IMR-90 (cell line): ENCODE data around the gene CCN2. TPM values are rescaled to one million over a fixed set of nuclear protein-coding genes. Genes with fewer than 3 reads are reported as not detected.
A peak's percentile ranks its signal among the peaks of the same experiment; 100 is the strongest.

Source experiments
- ATAC-seq: fragments of 200-7000 bp; cut with Tn5 transposase; 2 replicates; pipeline ENCODE4 v1.9.1; 2020; ENCODE audit warnings: low read depth, mild to moderate bottlenecking, moderate library complexity
- BruUV-seq: library from RNA; stranded (reverse); fragments of 400-500 nt; replicated peaks from 2 replicates; lab custom pipeline; 2021; lab: Mats Ljungman, UMichigan
- CTCF ChIA-PET: fragments of 300-600 bp; formaldehyde crosslinking; extraction: SDS; loops from one replicate; lab custom pipeline; 2021; ENCODE audit warnings: antibody characterized with exemption; lab: Yijun Ruan, JAX
- POLR2A ChIA-PET: fragments of 300-600 bp; sonication (Branson Sonifier 250); formaldehyde crosslinking; loops from one replicate; lab custom pipeline; 2022; ENCODE audit warnings: antibody characterized with exemption; ENCODE audit not compliant: unreplicated experiment; lab: Charles Lee
- DNase-seq: peaks from one replicate; pipeline ENCODE4 v3.0.0; 2013
- H2AFZ ChIP-seq: replicated peaks from 2 replicates; pipeline ENCODE3; 2013; ENCODE audit warnings: low read length, mild to moderate bottlenecking; ENCODE audit not compliant: poor library complexity
- H2AK5ac ChIP-seq: 2 replicates; pipeline ENCODE4 v1.6.1; 2013; ENCODE audit warnings: low read depth, low read length, inconsistent platforms
- H2AK9ac ChIP-seq: replicated peaks from 2 replicates; pipeline ENCODE3; 2013; ENCODE audit warnings: mild to moderate bottlenecking, low read depth, low read length, moderate library complexity; ENCODE audit not compliant: poor library complexity
- H2BK120ac ChIP-seq: 2 replicates; pipeline ENCODE4 v1.6.1; 2013; ENCODE audit warnings: low read depth, low read length, inconsistent platforms
- H2BK15ac ChIP-seq: 3 replicates; pipeline ENCODE4 v1.6.1; 2013; ENCODE audit warnings: low read depth, low read length, inconsistent platforms
- H2BK20ac ChIP-seq: 2 replicates; pipeline ENCODE4 v1.6.1; 2013; ENCODE audit warnings: low read depth, mild to moderate bottlenecking, inconsistent platforms, low read length, moderate library complexity
- H2BK5ac ChIP-seq: 2 replicates; pipeline ENCODE4 v1.6.1; 2013; ENCODE audit warnings: mild to moderate bottlenecking, low read depth, low read length, inconsistent platforms; ENCODE audit not compliant: poor library complexity, severe bottlenecking
- H3K14ac ChIP-seq: replicated peaks from 2 replicates; pipeline ENCODE4 v1.6.1; 2013; ENCODE audit warnings: low read depth, low read length, inconsistent platforms
- H3K18ac ChIP-seq: 2 replicates; pipeline ENCODE4 v1.6.1; 2013; ENCODE audit warnings: low read depth, low read length, control low read depth
- H3K23ac ChIP-seq: 2 replicates; pipeline ENCODE4 v1.6.1; 2013; ENCODE audit warnings: low read depth, low read length, inconsistent platforms
- H3K27ac ChIP-seq: 2 replicates; pipeline ENCODE4 v1.5.1; 2013; ENCODE audit warnings: mild to moderate bottlenecking, control low read depth, low read length; ENCODE audit not compliant: insufficient read depth
- H3K27me3 ChIP-seq: 2 replicates; pipeline ENCODE4 v1.6.1; 2013; ENCODE audit warnings: low read length; ENCODE audit not compliant: control insufficient read depth, insufficient read depth
- H3K36me3 ChIP-seq: 2 replicates; pipeline ENCODE4 v1.6.1; 2013; ENCODE audit warnings: low read length, mixed read lengths; ENCODE audit not compliant: control insufficient read depth, insufficient read depth
- H3K4ac ChIP-seq: 2 replicates; pipeline ENCODE4 v1.6.1; 2013; ENCODE audit warnings: low read depth, low read length, inconsistent platforms
- H3K4me1 ChIP-seq: 2 replicates; pipeline ENCODE4 v1.6.1; 2013; ENCODE audit warnings: low read length, mixed read lengths; ENCODE audit not compliant: control insufficient read depth, insufficient read depth
- H3K4me2 ChIP-seq: 2 replicates; pipeline ENCODE4 v1.6.1; 2013; ENCODE audit warnings: low read depth, mild to moderate bottlenecking, control low read depth, low read length, moderate library complexity
- H3K4me3 ChIP-seq: 2 replicates; pipeline ENCODE4 v1.5.1; 2013; ENCODE audit warnings: low read depth, mild to moderate bottlenecking, control low read depth, low read length, moderate library complexity; ENCODE audit not compliant: insufficient read depth
- H3K56ac ChIP-seq: 2 replicates; pipeline ENCODE4 v1.6.1; 2013; ENCODE audit warnings: low read length, inconsistent platforms; ENCODE audit not compliant: insufficient read depth; ENCODE audit errors: extremely low read depth
- H3K79me1 ChIP-seq, 2 experiments: 2 replicates each; pipeline ENCODE4 v1.6.1; 2013; ENCODE audit warnings: low read length in 2 of 2, inconsistent platforms in 1 of 2, low read depth in 1 of 2
- H3K9ac ChIP-seq: 2 replicates; pipeline ENCODE4 v1.6.1; 2013; ENCODE audit warnings: low read depth, low read length, control low read depth
- H3K9me1 ChIP-seq: 2 replicates; pipeline ENCODE4 v1.6.1; 2013; ENCODE audit warnings: low read length, inconsistent platforms; ENCODE audit not compliant: insufficient read depth
- H3K9me3 ChIP-seq: 2 replicates; pipeline ENCODE4 v1.6.1; 2013; ENCODE audit warnings: low read length; ENCODE audit not compliant: control insufficient read depth, insufficient read depth
- H4K20me1 ChIP-seq: 2 replicates; pipeline ENCODE4 v1.6.1; 2013; ENCODE audit warnings: low read length, inconsistent platforms; ENCODE audit not compliant: insufficient read depth
- H4K5ac ChIP-seq: 2 replicates; pipeline ENCODE4 v1.6.1; 2013; ENCODE audit warnings: mild to moderate bottlenecking, low read depth, low read length, control low read depth
- H4K8ac ChIP-seq, 2 experiments: 2 replicates each; pipeline ENCODE4 v1.6.1; 2013; ENCODE audit warnings: low read depth in 2 of 2, low read length in 2 of 2, control low read depth in 1 of 2, inconsistent platforms in 1 of 2
- H4K91ac ChIP-seq: 2 replicates; pipeline ENCODE4 v1.6.1; 2013; ENCODE audit warnings: low read depth, low read length, inconsistent platforms; ENCODE audit not compliant: insufficient read depth
- POLR2A ChIP-seq: IDR thresholded peaks from 2 replicates; pipeline ENCODE4 v1.6.1; 2012; ENCODE audit warnings: mild to moderate bottlenecking, low read depth, low read length
- WGBS, 2 experiments: methylation state at CpG; one replicate each; pipeline versions ENCODE4 v1.1.5 to v1.1.7; 2013; ENCODE audit warnings: missing lambda C conversion rate in 2 of 2; ENCODE audit not compliant: insufficient read length in 1 of 2; ENCODE audit errors: extremely low coverage in 2 of 2; 5-methylcytosine and 5-hydroxymethylcytosine counted together
- dilution Hi-C: fragments of 300-500 bp; cut with HindIII; formaldehyde crosslinking; loops from one replicate; pipeline ENCODE4 v1.14.3; 2018; ENCODE audit warnings: low sequenced_read_pairs; ENCODE audit not compliant: unreplicated experiment
- in situ Hi-C: fragments of 300-500 bp; cut with MboI; formaldehyde crosslinking; loops from 3 replicates; pipeline ENCODE4 v1.14.3; 2019; ENCODE audit warnings: low sequenced_read_pairs, inconsistent platforms, mixed read lengths
- intact Hi-C: fragments of 100-400 bp; cut with micrococcal nuclease; formaldehyde crosslinking; loops from 2 replicates; pipeline ENCODE4 v1.10.0; 2022
- polyA plus RNA-seq, 3 experiments: library from polyadenylated mRNA; depleted of rRNA; stranded (reverse); fragments of >200 nt; gene quantifications; 2 replicates each; pipeline ENCODE4 v1.2.3, GENCODE V29; 2012; ENCODE audit warnings: low replicate concordance in 1 of 3
- total RNA-seq: library from RNA; depleted of rRNA; stranded (reverse); fragments of >200 nt; gene quantifications from 2 replicates; pipeline ENCODE4 v1.2.3, GENCODE V29; 2012

CCN2 gene
- total and polyA plus RNA-seq, 2 of the 4 experiments (the other 2 are of a cell fraction) = 148 to 1,205 TPM

- H2AK9ac ChIP-seq = no peak overlapping the region
- intact Hi-C loops = no loop called here
- no peak overlapping the region for H3K23ac ChIP-seq
- ATAC-seq (no peak), DNase-seq (no peak)
- no peak overlapping the region for H4K8ac ChIP-seq
- BruUV-seq = no TSS peak
- H3K79me1 ChIP-seq = peaks cover 3 to 4% of the 10 kb centered on the region in 2 experiments; a peak in 3 of 4 replicates
- peak overlapping the region; percentile 68; the same call in 1 of the 2 replicates for H2BK20ac ChIP-seq
- no peaks in the 10 kb centered on the region for H3K27me3 ChIP-seq
- H2AK5ac ChIP-seq = peak overlapping the region; percentile 56; the same call in 1 of the 2 replicates
- no peak overlapping the region for H4K5ac ChIP-seq
- peaks cover 9% of the 10 kb centered on the region for H3K9me1 ChIP-seq
- H2AFZ ChIP-seq = no peak overlapping the region
- no peaks in the 10 kb centered on the region for H3K9me3 ChIP-seq
- WGBS, 2 experiments = no CpG with 5 or more reads among the region's 3 CpGs
- no peaks in the 10 kb centered on the region for H3K36me3 ChIP-seq
- dilution Hi-C loops = no loop called here
- no peak overlapping the region for H3K14ac ChIP-seq
- H3K27ac ChIP-seq = no peak overlapping the region
- H2BK120ac ChIP-seq = peak overlapping the region; percentile 47; the same call in 1 of the 2 replicates
- in situ Hi-C loops = no loop called here
- no peaks in the 10 kb centered on the region for H4K20me1 ChIP-seq
- H3K4me3 ChIP-seq = no peak overlapping the region
- 0 out of 2 replicates have a peak overlapping the region, but pooled peaks have one; percentile 38 for H4K91ac ChIP-seq
- H3K4me1 ChIP-seq = peaks cover 14% of the 10 kb centered on the region
- H3K9ac ChIP-seq = no peak overlapping the region
- H3K4me2 ChIP-seq = no peak overlapping the region
- H2BK15ac ChIP-seq = peak overlapping the region; percentile 82; the same call in 2 of the 3 replicates
- ChIA-PET CTCF (no interaction called here), POLR2A (no interaction called here)
- no peak overlapping the region for H3K56ac ChIP-seq
- peak overlapping the region; percentile 60; the same call in 1 of the 2 replicates for H3K4ac ChIP-seq
- TF ChIP-seq POLR2A = no peak
- no peak overlapping the region for H2BK5ac ChIP-seq
- no peak overlapping the region for H3K18ac ChIP-seq
Observed at GRCh38 chr6:131958095-131958494, 6.9 kb upstream of the CCN2 start.
